MM.1S (cell line): ENCODE measurements around the gene DNAI4.

ENCODE experiments used
- DNase-seq: peaks from one replicate; pipeline ENCODE4 v3.0.0-alpha.2; 2015
- H2AFZ ChIP-seq: fragments of 300-600 bp; sonication (generic); 2 replicates; pipeline ENCODE4 v1.6.0; 2016; ENCODE audit warnings: antibody characterized with exemption, low read length
- H3F3A ChIP-seq: fragments of 300-600 bp; sonication (generic); 2 replicates; pipeline ENCODE4 v1.6.1; 2016; ENCODE audit warnings: mild to moderate bottlenecking, antibody characterized with exemption, low read length, moderate library complexity, mixed read lengths; ENCODE audit not compliant: insufficient read depth
- H3K27ac ChIP-seq: fragments of 300-600 bp; sonication (generic); 2 replicates; pipeline ENCODE4 v1.5.1; 2016; ENCODE audit warnings: mild to moderate bottlenecking, low read length
- H3K27me3 ChIP-seq: fragments of 300-600 bp; sonication (generic); replicated peaks from 2 replicates; pipeline ENCODE4 v1.6.0; 2016; ENCODE audit warnings: low read length; ENCODE audit not compliant: insufficient read depth
- H3K36me3 ChIP-seq: fragments of 300-600 bp; sonication (generic); replicated peaks from 2 replicates; pipeline ENCODE4 v1.6.1; 2016; ENCODE audit warnings: mild to moderate bottlenecking, low read length, mixed read lengths; ENCODE audit not compliant: insufficient read depth
- H3K4me1 ChIP-seq: fragments of 300-600 bp; sonication (generic); 2 replicates; pipeline ENCODE4 v1.6.1; 2016; ENCODE audit warnings: low read length, mixed read lengths
- H3K4me2 ChIP-seq: fragments of 300-600 bp; sonication (generic); 2 replicates; pipeline ENCODE4 v1.6.0; 2016; ENCODE audit warnings: low read depth, low read length
- H3K4me3 ChIP-seq: fragments of 300-600 bp; sonication (generic); 2 replicates; pipeline ENCODE4 v1.5.1; 2016; ENCODE audit warnings: low read length, mixed read lengths
- H3K79me2 ChIP-seq: fragments of 300-600 bp; sonication (generic); 2 replicates; pipeline ENCODE4 v1.6.1; 2016; ENCODE audit warnings: mixed run types, low read length, mixed read lengths
- H3K9ac ChIP-seq: fragments of 300-600 bp; sonication (generic); 2 replicates; pipeline ENCODE4 v1.6.1; 2016; ENCODE audit warnings: low read length, mixed read lengths
- H3K9me2 ChIP-seq: fragments of 300-600 bp; sonication (generic); replicated peaks from 2 replicates; pipeline ENCODE4 v1.6.1; 2016; ENCODE audit warnings: mild to moderate bottlenecking, low read length, mixed read lengths; ENCODE audit not compliant: insufficient read depth
- H3K9me3 ChIP-seq: fragments of 300-600 bp; sonication (generic); replicated peaks from 2 replicates; pipeline ENCODE4 v1.6.1; 2016; ENCODE audit warnings: mild to moderate bottlenecking, low read length, mixed read lengths; ENCODE audit not compliant: insufficient read depth
- H4K20me1 ChIP-seq: fragments of 300-600 bp; sonication (generic); 2 replicates; pipeline ENCODE4 v1.6.1; 2016; ENCODE audit warnings: mild to moderate bottlenecking, low read length, moderate library complexity, mixed read lengths; ENCODE audit not compliant: insufficient read depth
- EZH2 ChIP-seq: fragments of 300-600 bp; sonication (generic); optimal IDR thresholded peaks from 2 replicates; pipeline ENCODE3; 2017; ENCODE audit warnings: low read depth, mild to moderate bottlenecking, antibody characterized with exemption, low read length, mixed read lengths
- EZH2phosphoT487 ChIP-seq: fragments of 300-600 bp; sonication (generic); IDR thresholded peaks from 2 replicates; pipeline ENCODE4 v1.6.1; 2018; ENCODE audit warnings: antibody characterized with exemption, low read length
- TF ChIP-seq, protein P1 (sequence below): fragments of 300-600 bp; sonication (generic); IDR thresholded peaks from 2 replicates; pipeline ENCODE4 v1.5.1; 2016; ENCODE audit warnings: antibody characterized with exemption, low read length, mixed read lengths

The DNAI4 gene

DNA sequence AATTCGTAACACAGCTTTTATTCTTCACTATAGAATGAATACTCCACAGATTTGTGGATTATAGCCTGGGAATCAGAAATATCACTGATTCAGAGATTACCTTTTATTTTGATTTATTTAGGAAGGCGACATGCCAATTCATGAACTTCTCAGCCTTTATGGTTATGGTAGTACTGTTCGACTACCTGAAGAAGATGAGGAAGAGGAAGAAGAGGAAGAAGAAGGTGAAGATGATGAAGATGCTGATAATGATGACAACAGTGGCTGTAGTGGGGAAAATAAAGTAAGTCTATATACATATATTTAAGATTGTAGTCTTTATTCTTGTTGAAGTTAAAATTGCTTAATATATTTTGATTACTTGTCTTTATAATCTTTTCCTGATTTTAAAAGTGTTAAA is 33.3 kb upstream of the DNAI4 start:
- Histone ChIP-seq H3K27ac (no peak overlapping the region), H3K79me2 (peaks cover 72% of the 10 kb centered on the region), H3K9me3 (no peaks in the 10 kb centered on the region), H3K27me3 (no peaks in the 10 kb centered on the region), H3K4me3 (no peak overlapping the region), H4K20me1 (0 out of 2 replicates have a peak, but pooled peaks cover 5% of the 10 kb centered on the region), H2AFZ (no peak overlapping the region), H3K9ac (no peak overlapping the region), H3K9me2 (no peaks in the 10 kb centered on the region), H3K4me2 (no peak overlapping the region), H3K4me1 (no peaks in the 10 kb centered on the region), H3F3A (no peaks in the 10 kb centered on the region), H3K36me3 (peaks cover 8% of the 10 kb centered on the region; the same call in 1 of the 2 replicates)
- DNase-seq, result no peak
- TF ChIP-seq EZH2 (no peak), EZH2phosphoT487 (no peak)
- TF ChIP-seq, protein P1, sequence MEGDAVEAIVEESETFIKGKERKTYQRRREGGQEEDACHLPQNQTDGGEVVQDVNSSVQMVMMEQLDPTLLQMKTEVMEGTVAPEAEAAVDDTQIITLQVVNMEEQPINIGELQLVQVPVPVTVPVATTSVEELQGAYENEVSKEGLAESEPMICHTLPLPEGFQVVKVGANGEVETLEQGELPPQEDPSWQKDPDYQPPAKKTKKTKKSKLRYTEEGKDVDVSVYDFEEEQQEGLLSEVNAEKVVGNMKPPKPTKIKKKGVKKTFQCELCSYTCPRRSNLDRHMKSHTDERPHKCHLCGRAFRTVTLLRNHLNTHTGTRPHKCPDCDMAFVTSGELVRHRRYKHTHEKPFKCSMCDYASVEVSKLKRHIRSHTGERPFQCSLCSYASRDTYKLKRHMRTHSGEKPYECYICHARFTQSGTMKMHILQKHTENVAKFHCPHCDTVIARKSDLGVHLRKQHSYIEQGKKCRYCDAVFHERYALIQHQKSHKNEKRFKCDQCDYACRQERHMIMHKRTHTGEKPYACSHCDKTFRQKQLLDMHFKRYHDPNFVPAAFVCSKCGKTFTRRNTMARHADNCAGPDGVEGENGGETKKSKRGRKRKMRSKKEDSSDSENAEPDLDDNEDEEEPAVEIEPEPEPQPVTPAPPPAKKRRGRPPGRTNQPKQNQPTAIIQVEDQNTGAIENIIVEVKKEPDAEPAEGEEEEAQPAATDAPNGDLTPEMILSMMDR, result no peak

DNA sequence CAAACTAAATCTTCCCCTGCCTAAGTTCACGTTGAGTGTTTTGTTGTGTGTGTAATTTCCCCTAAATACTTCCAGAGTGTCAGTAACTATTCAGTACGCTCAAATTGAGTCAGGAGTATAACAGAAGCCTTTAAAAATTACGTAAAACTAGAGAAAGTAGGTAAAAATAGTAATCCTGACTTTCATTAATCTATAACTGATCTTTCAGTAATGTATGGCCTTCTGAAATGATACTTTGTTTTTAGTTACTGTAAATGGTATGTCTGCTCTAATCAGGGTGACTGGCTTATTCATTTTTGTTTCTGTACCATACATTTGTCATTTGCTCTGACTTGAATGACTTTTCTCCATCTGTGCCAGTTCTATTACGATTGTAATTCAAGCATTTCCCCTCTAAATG is 29.6 kb upstream of the DNAI4 start:
- Histone ChIP-seq H3K4me2 (no peak overlapping the region), H3F3A (no peaks in the 10 kb centered on the region), H4K20me1 (no peaks in the 10 kb centered on the region), H2AFZ (no peak overlapping the region), H3K27ac (no peak overlapping the region), H3K4me1 (no peaks in the 10 kb centered on the region), H3K9ac (no peak overlapping the region), H3K27me3 (no peaks in the 10 kb centered on the region), H3K36me3 (peaks cover 10% of the 10 kb centered on the region; the same call in 1 of the 2 replicates), H3K79me2 (peaks cover 85% of the 10 kb centered on the region), H3K9me3 (no peaks in the 10 kb centered on the region), H3K9me2 (no peaks in the 10 kb centered on the region), H3K4me3 (no peak overlapping the region)
- TF ChIP-seq EZH2phosphoT487, result no peak
- TF ChIP-seq EZH2, result no peak
- TF ChIP-seq, protein P1, result no peak
- DNase-seq, result no peak

DNA sequence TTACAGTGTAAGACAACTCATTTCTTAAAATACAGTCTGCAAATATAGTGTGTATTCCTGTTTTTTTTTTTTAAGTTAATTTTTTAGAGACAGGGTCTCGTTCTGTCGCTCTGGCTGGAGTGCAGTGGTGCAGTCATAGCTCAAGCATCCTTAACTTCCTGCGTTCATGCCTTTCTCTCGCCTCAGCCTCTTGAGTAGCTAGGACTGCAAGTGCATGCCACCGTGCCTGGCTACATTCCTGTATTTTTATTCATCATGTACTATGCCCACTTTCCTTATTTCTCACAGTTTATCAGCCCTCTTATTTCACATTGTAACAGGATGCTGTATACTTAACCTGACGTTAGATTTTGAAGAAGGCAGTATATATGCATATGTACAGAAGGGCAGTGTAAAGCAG is 26.9 kb upstream of the DNAI4 start:
- H3K79me2 ChIP-seq, result peaks cover 89% of the 10 kb centered on the region
- H2AFZ ChIP-seq, result no peak overlapping the region
- H3K9me3 ChIP-seq, result no peaks in the 10 kb centered on the region
- DNase-seq, result no peak
- H3K9ac ChIP-seq, result no peak overlapping the region
- H3K4me1 ChIP-seq, result no peaks in the 10 kb centered on the region
- H3K27me3 ChIP-seq, result no peaks in the 10 kb centered on the region
- no peak overlapping the region for H3K4me2 ChIP-seq
- no peak overlapping the region for H3K4me3 ChIP-seq
- H4K20me1 ChIP-seq, result no peaks in the 10 kb centered on the region; the same call in 1 of the 2 replicates
- no peaks in the 10 kb centered on the region for H3K9me2 ChIP-seq
- no peak for TF ChIP-seq EZH2phosphoT487
- TF ChIP-seq EZH2, result no peak
- TF ChIP-seq, protein P1, result no peak
- peaks cover 12% of the 10 kb centered on the region; the same call in 1 of the 2 replicates for H3K36me3 ChIP-seq
- no peak overlapping the region for H3K27ac ChIP-seq
- no peaks in the 10 kb centered on the region for H3F3A ChIP-seq
